Right forelimb (tissue), 1 donor: ENCODE measurements around the gene DNAJC5G.
"Not testable (repeated sequence)": the region's sequence is repeated elsewhere in the genome, so short reads cannot be mapped to it uniquely, and the experiment has no call there.

Experiments
- DNase-seq: peaks from one replicate; pipeline ENCODE4 v3.0.0-alpha.2; 2018

Gene DNAJC5G

DNA sequence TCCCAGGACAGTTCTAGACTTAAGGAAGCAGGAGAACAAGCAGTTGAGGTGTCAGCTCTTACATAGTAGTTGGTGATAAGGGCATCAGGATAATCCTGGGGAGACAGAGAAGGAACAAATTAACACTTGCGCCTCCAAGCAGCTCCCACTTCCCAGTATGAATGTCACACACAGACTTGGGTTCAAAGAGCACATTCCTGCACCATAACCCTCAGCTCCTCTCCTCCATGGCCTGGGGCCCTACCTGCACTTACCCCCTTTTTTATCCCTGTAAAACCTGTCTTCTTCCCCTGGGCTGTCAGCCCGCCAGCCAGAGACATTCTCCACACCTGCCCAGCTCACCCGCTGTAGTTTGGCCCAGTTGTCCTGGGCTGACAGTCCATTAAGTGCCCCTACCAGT lies 36.9 kb downstream of the DNAJC5G start:
- DNase-seq: no peak

GRCh38 chr2:27313882-27314645 lies 38.8 kb downstream of the DNAJC5G start:
- no peak for DNase-seq

DNA sequence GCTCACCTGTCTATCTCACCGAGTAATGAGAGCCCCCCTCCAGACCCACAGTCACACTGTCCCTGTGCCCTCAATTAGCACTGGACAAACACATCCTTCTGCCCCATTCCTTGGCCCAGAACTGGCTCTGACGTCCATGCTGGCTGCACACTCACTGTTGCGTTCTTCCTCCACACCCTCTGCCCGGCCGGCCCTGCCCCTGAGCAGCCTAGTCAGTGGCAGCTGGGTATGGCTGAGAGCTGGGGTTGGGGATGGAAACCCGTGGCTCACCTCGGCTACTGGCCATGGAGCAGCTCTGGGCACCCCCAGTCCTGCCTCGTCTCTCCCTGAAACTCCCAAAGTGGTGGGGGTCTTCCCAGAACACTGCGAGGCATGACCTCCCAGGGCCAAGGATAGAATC lies 39.5 kb downstream of the DNAJC5G start:
- DNase-seq: no peak

DNA sequence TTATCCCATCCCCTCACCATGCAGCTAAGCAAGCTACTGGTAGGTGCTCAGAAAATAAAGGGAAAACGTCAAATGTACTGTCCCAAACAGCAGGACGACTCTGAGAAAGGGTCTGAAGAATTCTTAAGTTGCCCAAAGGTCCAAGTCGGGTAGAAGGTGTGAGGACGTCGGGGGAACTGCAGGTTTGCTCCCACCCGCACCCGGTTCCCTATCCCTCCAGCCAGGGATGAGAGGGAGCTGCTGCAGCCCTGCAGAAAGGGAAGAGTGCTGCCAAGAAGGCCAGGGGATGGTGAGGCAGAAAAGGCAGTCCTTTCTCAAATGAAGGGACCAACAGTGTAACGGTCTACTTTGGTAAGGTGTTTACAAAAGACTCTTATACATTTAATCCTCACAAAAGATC lies 39.9 kb downstream of the DNAJC5G start:
- no peak for DNase-seq

DNA sequence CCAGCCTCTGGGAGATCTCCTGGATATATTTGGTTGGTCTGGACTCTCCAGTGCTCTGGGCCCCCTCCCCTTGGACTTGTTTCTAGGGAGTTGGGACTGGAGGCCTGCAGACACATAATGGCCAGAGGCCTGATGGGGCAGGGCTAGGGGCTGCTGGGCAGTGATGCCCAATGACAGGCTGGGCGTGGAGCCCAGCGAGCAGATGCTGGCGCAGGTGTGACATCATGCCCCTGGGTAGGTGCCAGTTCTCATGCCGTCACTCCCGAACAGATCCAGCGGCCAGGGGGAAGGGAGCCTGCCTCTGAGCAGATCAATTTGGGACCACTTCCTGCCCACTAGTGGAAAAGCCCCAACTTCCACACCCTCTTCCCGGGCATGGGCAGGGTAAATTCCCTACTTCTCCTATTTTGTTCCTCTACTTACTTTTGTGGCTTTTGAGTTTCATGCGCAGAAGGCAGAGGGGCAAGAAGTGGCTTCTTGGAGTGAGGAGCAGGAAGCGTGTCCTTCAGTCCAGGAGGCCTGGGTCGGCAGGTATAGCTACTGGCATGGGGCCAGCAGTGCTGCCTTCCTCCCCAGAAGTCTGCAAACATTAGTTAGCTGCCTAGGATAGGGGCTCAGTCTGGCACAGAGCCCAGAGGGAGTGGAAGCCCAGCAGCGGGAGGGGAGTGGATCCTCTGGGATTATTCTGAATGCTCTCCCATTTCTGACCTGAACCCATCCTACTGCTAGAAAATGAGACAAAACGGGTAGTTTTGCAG lies 41.6 kb downstream of the DNAJC5G start:
- DNase-seq: no peak

DNA sequence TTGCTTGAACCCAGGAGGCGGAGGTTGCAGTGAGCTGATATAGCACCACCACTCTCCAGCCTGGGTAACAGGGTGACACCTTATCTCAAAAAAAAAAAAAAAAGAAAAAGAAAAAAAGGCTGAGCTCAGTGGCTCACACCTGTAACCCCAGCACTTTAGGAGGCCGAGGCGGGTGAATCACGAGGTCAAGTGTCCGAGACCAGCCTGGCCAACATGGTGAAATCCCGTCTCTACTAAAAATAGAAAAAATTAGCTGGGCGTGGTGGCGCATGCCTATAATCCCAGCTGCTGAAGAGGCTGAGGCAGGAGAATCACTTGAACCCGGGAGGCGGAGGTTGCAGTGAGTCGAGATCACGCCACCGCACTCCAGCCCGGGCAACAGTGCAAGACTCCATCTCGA lies 44.6 kb downstream of the DNAJC5G start:
- not testable (repeated sequence) for DNase-seq

- DNase-seq: no peak
Measured at GRCh38 chr2:27320958-27321543, 45.8 kb downstream of the DNAJC5G start.

- DNase-seq: no peak
Measured at GRCh38 chr2:27322301-27322765, 47.1 kb downstream of the DNAJC5G start.

GRCh38 chr2:27322766-27323595 lies 47.7 kb downstream of the DNAJC5G start, which contains the start of gene MPV17:
Gene MPV17 (minus strand): TSS chr2:27323097. CDS start chr2:27322517, 580 bp downstream.
- peak; percentile 94 for DNase-seq

GRCh38 chr2:27323596-27324285 lies 48.5 kb downstream of the DNAJC5G start:
- DNase-seq: peak; percentile 52

DNA sequence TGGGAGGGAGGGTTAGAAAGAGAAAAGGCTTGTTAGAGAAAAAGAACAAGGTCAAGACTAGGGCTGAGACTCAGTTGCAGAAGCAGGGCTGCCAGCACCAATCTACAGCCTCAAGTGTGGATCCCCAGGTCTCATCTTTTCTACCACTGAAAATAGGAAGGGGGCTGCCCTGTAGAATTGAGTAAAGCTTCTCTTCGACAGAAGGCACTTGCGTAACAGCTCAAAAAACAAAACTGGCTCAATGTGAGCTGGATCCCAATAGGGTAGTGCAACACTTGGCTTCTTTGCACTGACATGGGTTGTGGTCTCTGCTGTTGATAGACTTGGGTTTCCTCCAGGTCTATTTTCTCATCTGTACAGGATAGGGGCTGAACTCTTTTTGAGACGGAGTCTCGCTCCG lies 49.5 kb downstream of the DNAJC5G start:
- DNase-seq: no peak
